SK-N-SH (cell line): Measurements from ENCODE around the gene COPE. TPM values are rescaled to one million over a fixed set of nuclear protein-coding genes. Genes with fewer than 3 reads are reported as not detected.

ENCODE experiments used
- CTCF ChIA-PET: fragments of 300-600, 350-600 bp; formaldehyde crosslinking; extraction: SDS; loops from one replicate; lab custom pipeline; 2021; lab: Yijun Ruan, JAX
- POLR2A ChIA-PET: fragments of 350-600 bp; sonication (Branson Sonifier 250); formaldehyde crosslinking; extraction: SDS; loops from one replicate; lab custom pipeline; 2020; ENCODE audit warnings: antibody characterized with exemption, inconsistent platforms; lab: Yijun Ruan, JAX
- DNase-seq: peaks from one replicate; pipeline ENCODE4 v3.0.0; 2012
- H2AFZ ChIP-seq: fragments of 200-600 bp; sonication (generic); 2 replicates; pipeline ENCODE4 v1.8.1; 2016; ENCODE audit warnings: antibody characterized with exemption, mild to moderate bottlenecking, low read depth
- H3F3A ChIP-seq: fragments of 200-600 bp; sonication (generic); replicated peaks from 2 replicates; pipeline ENCODE3; 2016; ENCODE audit warnings: antibody characterized with exemption, mild to moderate bottlenecking; ENCODE audit not compliant: insufficient read depth
- H3K27ac ChIP-seq, 2 experiments: fragments of 200-500 bp in 1 of 2; fragments of 200-600 bp in 1 of 2; sonication (Bioruptor generic) in 1 of 2; sonication (generic), shearing (Covaris generic) in 1 of 2; 2 replicates each; pipeline versions ENCODE4 v1.5.1 to v1.6.1; 2014 to 2016; ENCODE audit warnings: low read depth in 2 of 2, inconsistent platforms in 1 of 2, low read length in 1 of 2, mild to moderate bottlenecking in 1 of 2, mixed read lengths in 1 of 2
- H3K27me3 ChIP-seq: fragments of 200-600 bp; sonication (generic), shearing (Covaris generic); 2 replicates; pipeline ENCODE4 v1.6.1; 2016; ENCODE audit warnings: mixed run types; ENCODE audit not compliant: insufficient read depth
- H3K36me3 ChIP-seq, 2 experiments: fragments of 200-500 bp in 1 of 2; fragments of 200-600 bp in 1 of 2; sonication (Bioruptor generic) in 1 of 2; sonication (generic) in 1 of 2; replicated peaks in 1 of 2; 2 replicates each; pipeline versions ENCODE3 to v1.5.1; 2014 to 2016; ENCODE audit warnings: low read length in 1 of 2, mild to moderate bottlenecking in 1 of 2; ENCODE audit not compliant: insufficient read depth in 2 of 2, control insufficient read depth in 1 of 2
- H3K4me1 ChIP-seq, 2 experiments: fragments of 200-500 bp in 1 of 2; fragments of 200-600 bp in 1 of 2; sonication (Bioruptor generic) in 1 of 2; sonication (generic), shearing (Covaris generic) in 1 of 2; 2 replicates each; pipeline versions ENCODE4 v1.5.1 to v1.6.1; 2014 to 2016; ENCODE audit warnings: low read depth in 1 of 2, low read length in 1 of 2, mixed run types in 1 of 2; ENCODE audit not compliant: insufficient read depth in 2 of 2, control insufficient read depth in 1 of 2
- H3K4me2 ChIP-seq: fragments of 200-600 bp; sonication (generic), shearing (Covaris generic); 2 replicates; pipeline ENCODE4 v1.6.1; 2017; ENCODE audit warnings: mixed run types
- H3K4me3 ChIP-seq, 2 experiments: fragments of 200-500 bp in 1 of 2; fragments of 200-600 bp in 1 of 2; sonication (Bioruptor generic) in 1 of 2; sonication (generic), shearing (Covaris generic) in 1 of 2; 2 replicates each; pipeline versions ENCODE4 v1.5.1 to v1.8.1; 2014 to 2016; ENCODE audit warnings: low read depth in 2 of 2, inconsistent platforms in 1 of 2, low read length in 1 of 2, mild to moderate bottlenecking in 1 of 2, mixed read lengths in 1 of 2, moderate library complexity in 1 of 2
- H3K79me2 ChIP-seq: fragments of 200-600 bp; sonication (generic); 2 replicates; pipeline ENCODE4 v1.8.1; 2017; ENCODE audit warnings: mild to moderate bottlenecking; ENCODE audit not compliant: insufficient read depth
- H3K9ac ChIP-seq: fragments of 200-600 bp; sonication (generic); 2 replicates; pipeline ENCODE4 v1.6.1; 2017; ENCODE audit warnings: mixed run types
- H3K9me2 ChIP-seq: fragments of 200-600 bp; sonication (generic); 2 replicates; pipeline ENCODE4 v1.6.1; 2017; ENCODE audit warnings: mixed run types
- H3K9me3 ChIP-seq: fragments of 200-600 bp; sonication (generic); 2 replicates; pipeline ENCODE4 v1.6.1; 2017; ENCODE audit warnings: mixed run types, mild to moderate bottlenecking, moderate library complexity
- H4K20me1 ChIP-seq: fragments of 200-600 bp; sonication (generic); 2 replicates; pipeline ENCODE4 v1.6.1; 2017; ENCODE audit warnings: mild to moderate bottlenecking, mixed run types; ENCODE audit not compliant: insufficient read depth
- FOXJ3 ChIP-seq: sonication (generic); formaldehyde crosslinking; IDR thresholded peaks from 2 replicates; pipeline ENCODE4 v1.5.1; 2020; ENCODE audit warnings: mild to moderate bottlenecking, missing genetic modification reagents
- FOXM1 ChIP-seq: IDR thresholded peaks from 2 replicates; pipeline ENCODE4 v1.4.0; 2012; ENCODE audit warnings: low read depth, mild to moderate bottlenecking
- GABPA ChIP-seq: IDR thresholded peaks from 2 replicates; pipeline ENCODE4 v1.4.0; 2012; ENCODE audit warnings: low read depth, mild to moderate bottlenecking
- GATA2 ChIP-seq: sonication (generic); formaldehyde crosslinking; IDR thresholded peaks from 2 replicates; pipeline ENCODE4 v1.5.0; 2020; ENCODE audit warnings: mild to moderate bottlenecking, missing genetic modification reagents
- MEF2A ChIP-seq: IDR thresholded peaks from 2 replicates; pipeline ENCODE4 v1.4.0; 2012; ENCODE audit warnings: low read depth, borderline replicate concordance
- MXI1 ChIP-seq: IDR thresholded peaks from 2 replicates; pipeline ENCODE4 v1.6.1; 2012; ENCODE audit warnings: mild to moderate bottlenecking, low read depth, low read length, improper control_type of control experiment
- POLR2AphosphoS5 ChIP-seq: IDR thresholded peaks from 2 replicates; pipeline ENCODE4 v1.6.1; 2012; ENCODE audit warnings: low read depth, low read length
- RAD21 ChIP-seq: IDR thresholded peaks from 2 replicates; pipeline ENCODE4 v1.6.1; 2012; ENCODE audit warnings: mild to moderate bottlenecking, low read length
- RXRA ChIP-seq: IDR thresholded peaks from 2 replicates; pipeline ENCODE4 v1.4.0; 2012; ENCODE audit warnings: low read depth, mild to moderate bottlenecking, borderline replicate concordance
- SIN3A ChIP-seq: IDR thresholded peaks from 2 replicates; pipeline ENCODE4 v1.6.1; 2012; ENCODE audit warnings: low read depth, mild to moderate bottlenecking, low read length, moderate library complexity, borderline replicate concordance
- SMC3 ChIP-seq: IDR thresholded peaks from 2 replicates; pipeline ENCODE4 v1.6.1; 2012; ENCODE audit warnings: low read depth, low read length, improper control_type of control experiment
- TAF1 ChIP-seq: IDR thresholded peaks from 2 replicates; pipeline ENCODE4 v1.6.1; 2012; ENCODE audit warnings: low read depth, mild to moderate bottlenecking, low read length, moderate library complexity, borderline replicate concordance
- TCF12 ChIP-seq: IDR thresholded peaks from 2 replicates; pipeline ENCODE4 v1.4.0; 2012
- TEAD4 ChIP-seq: IDR thresholded peaks from 2 replicates; pipeline ENCODE4 v1.4.0; 2012; ENCODE audit warnings: mild to moderate bottlenecking, borderline replicate concordance; ENCODE audit not compliant: insufficient read depth
- WGBS: methylation state at CpG from one replicate; pipeline ENCODE4 v1.1.6; 2017; ENCODE audit warnings: low lambda C conversion rate; 5-methylcytosine and 5-hydroxymethylcytosine counted together
- polyA plus RNA-seq, 3 experiments: library from polyadenylated mRNA; depleted of rRNA; stranded (reverse); fragments of >200 nt; gene quantifications; 2 replicates each; pipeline ENCODE4 v1.2.3, GENCODE V29; 2012
- TF ChIP-seq, protein P1 (sequence below): IDR thresholded peaks from 2 replicates; pipeline ENCODE4; 2012
- TF ChIP-seq, protein P2 (sequence below): IDR thresholded peaks from 2 replicates; pipeline ENCODE4 v1.4.0; 2012; ENCODE audit warnings: low read depth, borderline replicate concordance
- TF ChIP-seq, protein P3 (sequence below): IDR thresholded peaks from 2 replicates; pipeline ENCODE4 v1.4.0; 2012; ENCODE audit warnings: low read depth, borderline replicate concordance
- TF ChIP-seq, protein P4 (sequence below): IDR thresholded peaks from 2 replicates; pipeline ENCODE4 v1.4.0; 2012; ENCODE audit warnings: low read depth
- TF ChIP-seq, protein P5 (sequence below): fragments of 200-600 bp; sonication (generic); IDR thresholded peaks from 2 replicates; pipeline ENCODE4 v1.6.1; 2017; ENCODE audit warnings: antibody characterized with exemption, mild to moderate bottlenecking, moderate library complexity

COPE gene
- polyA plus RNA-seq, 1 of the 3 experiments (the other 2 are of a cell fraction), result 450 TPM

DNA sequence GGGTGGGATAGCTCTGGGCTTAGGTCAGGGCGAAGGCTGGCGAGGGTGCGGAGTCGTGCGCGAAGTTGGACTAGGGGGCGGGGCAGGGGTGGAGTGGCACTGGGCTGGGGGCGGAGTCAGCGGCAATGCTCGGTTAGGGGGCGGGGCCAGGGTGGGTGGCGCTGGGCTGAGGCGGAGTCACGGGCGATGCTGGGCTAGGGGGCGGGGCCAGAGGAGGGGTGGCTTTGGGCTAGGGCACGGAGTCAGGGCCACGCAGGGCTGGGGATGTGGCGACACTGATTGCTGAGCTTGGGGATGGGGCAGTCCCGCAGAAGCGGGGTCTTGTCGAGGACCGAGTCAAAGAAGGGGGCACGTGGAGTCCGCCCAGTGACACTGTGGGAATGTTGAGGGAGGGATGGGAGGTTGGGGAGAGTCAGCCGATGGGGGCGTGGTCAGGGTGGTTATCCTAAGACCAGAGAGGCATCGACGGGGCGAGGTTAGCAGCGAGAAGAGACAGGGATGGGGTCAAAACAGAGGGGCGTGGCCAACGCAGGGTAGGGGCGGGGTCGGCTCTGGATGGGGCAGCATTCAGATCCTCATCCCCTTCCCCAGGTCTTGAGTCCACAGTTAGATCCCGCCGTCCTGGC, 13.1 kb upstream of the COPE start:
- POLR2A ChIA-PET, result interaction anchor here (2.0 kb wide), 1 partner anchor 12 kb away, joined by 9 read pairs; the partner anchor contains the start of genes COPE and DDX49
- DNase-seq, result peak; percentile 99

More for the DNA sequence above, 13.1 kb upstream of the COPE start:
- H3K79me2 ChIP-seq, result peaks cover 11% of the 10 kb centered on the region
- H3K9me2 ChIP-seq, result no peaks in the 10 kb centered on the region
- H3K27ac ChIP-seq, result no peak overlapping the region; a peak in 1 of 4 replicates
- no peak overlapping the region for H3K9ac ChIP-seq
- H3K36me3 ChIP-seq, result peaks cover 20 to 43% of the 10 kb centered on the region in 2 experiments
- H2AFZ ChIP-seq, result no peak overlapping the region
- 23% methylated on average over 33 of the region's 37 CpGs for WGBS
- peaks cover 12% of the 10 kb centered on the region; the same call in 1 of the 2 replicates for H4K20me1 ChIP-seq
- CTCF ChIA-PET, result interaction anchor here (0.7 to 2.6 kb wide), 6 partner anchors 10 to 85 kb away, joined by 3 to 9 read pairs (median 4); partner anchors contain the start of genes CERS1, COPE and DDX49
- no peaks in the 10 kb centered on the region for H3K27me3 ChIP-seq
- TF ChIP-seq, protein P1, sequence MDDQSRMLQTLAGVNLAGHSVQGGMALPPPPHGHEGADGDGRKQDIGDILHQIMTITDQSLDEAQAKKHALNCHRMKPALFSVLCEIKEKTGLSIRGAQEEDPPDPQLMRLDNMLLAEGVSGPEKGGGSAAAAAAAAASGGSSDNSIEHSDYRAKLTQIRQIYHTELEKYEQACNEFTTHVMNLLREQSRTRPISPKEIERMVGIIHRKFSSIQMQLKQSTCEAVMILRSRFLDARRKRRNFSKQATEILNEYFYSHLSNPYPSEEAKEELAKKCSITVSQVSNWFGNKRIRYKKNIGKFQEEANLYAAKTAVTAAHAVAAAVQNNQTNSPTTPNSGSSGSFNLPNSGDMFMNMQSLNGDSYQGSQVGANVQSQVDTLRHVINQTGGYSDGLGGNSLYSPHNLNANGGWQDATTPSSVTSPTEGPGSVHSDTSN, result no peak
- TF ChIP-seq POLR2AphosphoS5 (no peak), MXI1 (no peak), SIN3A (no peak), RAD21 (no peak), MEF2A (no peak), TAF1 (no peak), GATA2 (CRISPR knock-in tag) (no peak), TCF12 (no peak), GABPA (no peak), TEAD4 (no peak), FOXJ3 (CRISPR knock-in tag) (no peak), FOXM1 (no peak), RXRA (no peak), SMC3 (no peak)
- TF ChIP-seq, protein P2, sequence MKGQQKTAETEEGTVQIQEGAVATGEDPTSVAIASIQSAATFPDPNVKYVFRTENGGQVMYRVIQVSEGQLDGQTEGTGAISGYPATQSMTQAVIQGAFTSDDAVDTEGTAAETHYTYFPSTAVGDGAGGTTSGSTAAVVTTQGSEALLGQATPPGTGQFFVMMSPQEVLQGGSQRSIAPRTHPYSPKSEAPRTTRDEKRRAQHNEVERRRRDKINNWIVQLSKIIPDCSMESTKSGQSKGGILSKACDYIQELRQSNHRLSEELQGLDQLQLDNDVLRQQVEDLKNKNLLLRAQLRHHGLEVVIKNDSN, result no peak
- TF ChIP-seq, protein P3, sequence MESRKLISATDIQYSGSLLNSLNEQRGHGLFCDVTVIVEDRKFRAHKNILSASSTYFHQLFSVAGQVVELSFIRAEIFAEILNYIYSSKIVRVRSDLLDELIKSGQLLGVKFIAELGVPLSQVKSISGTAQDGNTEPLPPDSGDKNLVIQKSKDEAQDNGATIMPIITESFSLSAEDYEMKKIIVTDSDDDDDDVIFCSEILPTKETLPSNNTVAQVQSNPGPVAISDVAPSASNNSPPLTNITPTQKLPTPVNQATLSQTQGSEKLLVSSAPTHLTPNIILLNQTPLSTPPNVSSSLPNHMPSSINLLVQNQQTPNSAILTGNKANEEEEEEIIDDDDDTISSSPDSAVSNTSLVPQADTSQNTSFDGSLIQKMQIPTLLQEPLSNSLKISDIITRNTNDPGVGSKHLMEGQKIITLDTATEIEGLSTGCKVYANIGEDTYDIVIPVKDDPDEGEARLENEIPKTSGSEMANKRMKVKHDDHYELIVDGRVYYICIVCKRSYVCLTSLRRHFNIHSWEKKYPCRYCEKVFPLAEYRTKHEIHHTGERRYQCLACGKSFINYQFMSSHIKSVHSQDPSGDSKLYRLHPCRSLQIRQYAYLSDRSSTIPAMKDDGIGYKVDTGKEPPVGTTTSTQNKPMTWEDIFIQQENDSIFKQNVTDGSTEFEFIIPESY, result no peak
- TF ChIP-seq, protein P4, sequence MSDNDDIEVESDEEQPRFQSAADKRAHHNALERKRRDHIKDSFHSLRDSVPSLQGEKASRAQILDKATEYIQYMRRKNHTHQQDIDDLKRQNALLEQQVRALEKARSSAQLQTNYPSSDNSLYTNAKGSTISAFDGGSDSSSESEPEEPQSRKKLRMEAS, result no peak; the same call in 1 of the 2 replicates
- TF ChIP-seq, protein P5, sequence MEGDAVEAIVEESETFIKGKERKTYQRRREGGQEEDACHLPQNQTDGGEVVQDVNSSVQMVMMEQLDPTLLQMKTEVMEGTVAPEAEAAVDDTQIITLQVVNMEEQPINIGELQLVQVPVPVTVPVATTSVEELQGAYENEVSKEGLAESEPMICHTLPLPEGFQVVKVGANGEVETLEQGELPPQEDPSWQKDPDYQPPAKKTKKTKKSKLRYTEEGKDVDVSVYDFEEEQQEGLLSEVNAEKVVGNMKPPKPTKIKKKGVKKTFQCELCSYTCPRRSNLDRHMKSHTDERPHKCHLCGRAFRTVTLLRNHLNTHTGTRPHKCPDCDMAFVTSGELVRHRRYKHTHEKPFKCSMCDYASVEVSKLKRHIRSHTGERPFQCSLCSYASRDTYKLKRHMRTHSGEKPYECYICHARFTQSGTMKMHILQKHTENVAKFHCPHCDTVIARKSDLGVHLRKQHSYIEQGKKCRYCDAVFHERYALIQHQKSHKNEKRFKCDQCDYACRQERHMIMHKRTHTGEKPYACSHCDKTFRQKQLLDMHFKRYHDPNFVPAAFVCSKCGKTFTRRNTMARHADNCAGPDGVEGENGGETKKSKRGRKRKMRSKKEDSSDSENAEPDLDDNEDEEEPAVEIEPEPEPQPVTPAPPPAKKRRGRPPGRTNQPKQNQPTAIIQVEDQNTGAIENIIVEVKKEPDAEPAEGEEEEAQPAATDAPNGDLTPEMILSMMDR, result no peak
- TF ChIP-seq, all 33 proteins: peak for 0
- H3K4me3 ChIP-seq, result peak overlapping the region in 1 of 2 experiments; percentile 29; a peak in 1 of 4 replicates
- H3K4me1 ChIP-seq, result peaks cover 0 to 9% of the 10 kb centered on the region in 2 experiments; a peak in 1 of 4 replicates
- no peak overlapping the region; the same call in 1 of the 2 replicates for H3K4me2 ChIP-seq
- H3F3A ChIP-seq, result peaks cover 16% of the 10 kb centered on the region
- no peaks in the 10 kb centered on the region for H3K9me3 ChIP-seq
